NOMO-1 treated with dmso at 0.1 percent for 144 hours (cell line): ENCODE results near the gene GDA.
"Not testable (repeated sequence)": the region's sequence is repeated elsewhere in the genome, so short reads cannot be mapped to it uniquely, and the experiment has no call there.

Source experiments
- DNase-seq: peaks from one replicate; lab custom pipeline; 2025; ENCODE audit not compliant: unreplicated experiment; lab: John Stamatoyannopoulos, UW

GDA gene

DNA sequence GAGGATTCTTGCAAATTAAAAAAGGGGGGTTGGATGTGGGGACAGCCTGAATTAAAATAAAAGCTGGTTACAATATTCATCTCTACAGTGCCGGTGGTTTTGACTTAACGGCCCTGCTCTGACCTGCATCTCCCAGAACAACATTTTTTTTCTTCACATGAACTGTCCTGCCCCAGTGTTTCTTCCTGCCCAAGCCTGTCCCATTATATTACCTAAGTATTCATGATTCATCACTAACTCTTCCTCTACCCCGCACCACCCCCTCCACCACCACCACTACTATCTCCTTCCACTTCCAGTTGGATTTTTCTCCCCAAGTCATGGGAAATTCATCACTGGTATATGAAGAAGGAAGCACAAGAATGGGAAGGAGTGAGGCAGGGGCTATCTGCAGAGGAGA lies 125.7 kb downstream of the GDA start:
- DNase-seq: no peak

DNA sequence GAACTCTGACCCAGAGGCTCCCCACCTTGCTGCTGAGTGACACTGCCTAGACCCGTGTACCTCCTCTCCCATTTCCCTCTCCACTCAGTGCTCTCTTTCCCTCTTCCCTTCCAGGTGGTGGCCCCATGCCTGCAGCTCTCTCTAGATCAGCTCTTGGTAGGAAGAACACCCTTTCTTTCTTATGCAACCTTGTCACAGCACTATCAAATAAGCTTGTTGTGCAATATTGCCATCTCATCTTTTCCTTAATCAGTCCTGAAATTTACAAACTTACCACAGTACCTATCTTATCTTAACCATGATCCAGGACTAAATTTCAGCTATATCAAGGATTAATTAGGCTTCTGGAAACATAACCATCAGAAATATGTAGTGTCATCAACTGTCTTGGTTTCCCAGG lies 127.2 kb downstream of the GDA start:
- DNase-seq: no peak

DNA sequence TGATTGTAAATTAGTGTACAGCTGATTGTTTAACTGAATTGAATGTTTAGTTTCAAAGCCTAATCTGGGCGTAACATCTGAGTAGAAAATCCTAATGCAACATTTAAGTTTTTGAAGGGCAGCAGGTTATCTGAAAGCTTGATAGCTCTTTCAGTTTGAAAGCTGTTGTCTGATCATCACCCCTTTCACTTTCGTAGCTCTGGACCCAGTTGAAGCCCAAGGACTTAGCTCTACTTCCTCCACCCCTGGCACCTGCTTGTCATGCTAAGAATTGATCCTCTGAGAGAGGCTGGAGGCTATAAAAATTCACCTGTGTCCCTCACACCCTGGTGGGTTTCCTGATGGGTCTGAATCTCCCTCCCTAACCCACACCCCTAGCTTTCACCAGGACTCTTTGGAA lies 129.7 kb downstream of the GDA start:
- no peak for DNase-seq

DNA sequence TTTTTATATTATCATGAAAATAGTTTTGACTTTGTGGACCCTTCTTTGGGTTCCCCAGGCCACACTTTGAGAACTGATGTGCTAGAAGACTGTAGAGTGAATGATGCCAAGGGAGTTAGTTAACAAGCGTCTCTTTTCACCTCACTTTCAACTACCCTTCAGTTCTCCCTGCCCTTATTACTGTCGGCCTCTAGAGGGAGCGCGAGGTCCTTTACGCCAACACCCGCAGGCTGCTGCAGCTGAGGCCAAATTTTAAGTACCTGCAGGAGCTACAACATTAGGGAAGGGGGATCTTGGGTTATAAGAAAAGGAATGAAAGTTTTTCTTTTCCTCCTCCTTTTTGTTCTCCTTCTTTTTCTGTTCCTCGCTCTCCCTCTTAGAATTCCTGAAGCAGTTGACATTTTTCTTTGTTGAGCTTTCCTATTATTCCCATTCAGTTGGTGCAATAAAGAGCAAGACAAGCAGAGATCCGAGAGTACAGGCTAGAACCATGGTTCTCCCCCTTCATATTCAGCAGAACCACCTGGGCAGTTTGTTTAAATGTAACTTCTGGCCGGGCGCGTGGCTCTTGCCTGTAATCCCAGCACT lies 131.8 kb downstream of the GDA start:
- DNase-seq: no peak

DNA sequence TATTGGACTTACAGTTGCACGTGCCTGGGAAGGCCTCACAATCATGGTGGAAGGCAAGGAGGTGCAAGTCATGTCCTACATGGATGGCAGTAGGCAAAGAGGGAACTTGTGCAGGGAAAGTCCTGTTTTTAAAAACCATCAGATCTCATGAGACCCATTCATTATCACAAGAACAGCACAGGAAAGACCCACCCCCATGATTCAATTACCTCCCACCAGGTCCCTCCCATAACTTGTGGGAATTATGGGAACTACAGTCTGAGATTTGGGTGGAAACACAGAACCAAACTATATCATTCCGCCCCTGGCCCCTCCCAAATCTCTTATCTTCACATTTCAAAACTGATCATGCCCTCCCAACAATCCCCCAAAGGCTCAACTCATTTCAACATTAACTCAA lies 140.2 kb downstream of the GDA start:
- DNase-seq: no peak

DNA sequence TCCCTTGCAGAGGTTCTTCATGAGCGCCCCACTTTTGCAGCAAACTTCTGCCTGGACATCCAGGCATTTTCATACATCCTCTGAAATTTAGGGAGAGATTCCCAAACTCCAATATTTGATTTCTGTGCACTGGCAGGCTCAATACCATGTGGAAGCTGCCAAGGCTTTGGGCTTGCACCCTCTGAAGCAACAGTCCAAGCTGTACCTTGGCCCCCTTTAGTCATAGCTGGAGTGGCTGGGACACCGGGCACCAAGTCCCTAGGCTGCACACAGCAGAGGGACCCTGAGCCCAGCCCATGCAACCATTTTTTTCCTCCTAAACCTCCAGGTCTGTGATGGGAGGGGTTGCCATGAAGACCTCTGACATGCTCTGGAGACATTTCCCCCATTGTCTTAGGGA lies 141.1 kb downstream of the GDA start:
- DNase-seq: no peak

DNA sequence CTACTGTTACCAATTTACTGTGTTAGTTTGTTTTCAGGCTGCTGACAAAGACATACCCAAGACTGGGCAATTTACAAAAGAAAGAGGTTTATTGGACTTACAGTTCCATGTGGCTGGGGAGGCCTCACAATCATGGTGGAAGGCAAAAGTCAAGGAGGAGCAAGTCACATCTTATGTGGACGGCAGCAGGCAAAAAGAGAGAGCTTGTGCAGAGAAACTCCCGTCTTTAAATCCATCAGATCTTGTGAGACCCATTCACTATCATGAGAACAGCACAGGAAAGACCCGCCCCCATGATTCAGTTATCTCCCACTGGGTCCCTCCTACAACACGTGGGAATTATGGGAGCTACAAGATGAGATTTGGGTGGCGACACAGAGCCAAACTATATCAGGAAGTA lies 142.3 kb downstream of the GDA start:
- DNase-seq: not testable (repeated sequence)

DNA sequence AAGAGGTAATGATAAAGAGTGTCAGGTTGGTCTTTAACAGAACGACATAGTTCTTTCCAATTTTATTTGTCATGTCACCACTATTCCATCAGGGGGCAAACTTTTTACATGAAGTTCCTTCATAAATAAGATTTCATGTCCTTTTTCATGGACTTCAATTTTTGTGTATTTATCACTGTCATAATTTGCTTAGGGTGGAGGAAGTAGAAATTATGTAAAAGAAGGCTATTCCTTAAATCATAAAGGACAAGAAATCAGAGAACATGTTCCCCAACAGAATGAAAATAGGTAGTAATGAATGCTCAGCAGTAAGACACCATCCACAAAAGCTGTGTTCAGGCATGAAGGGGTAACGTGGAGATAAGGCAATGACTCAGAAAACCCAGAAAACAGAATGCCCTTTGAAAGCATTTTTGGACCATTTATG lies 143.0 kb downstream of the GDA start:
- no peak for DNase-seq

DNA sequence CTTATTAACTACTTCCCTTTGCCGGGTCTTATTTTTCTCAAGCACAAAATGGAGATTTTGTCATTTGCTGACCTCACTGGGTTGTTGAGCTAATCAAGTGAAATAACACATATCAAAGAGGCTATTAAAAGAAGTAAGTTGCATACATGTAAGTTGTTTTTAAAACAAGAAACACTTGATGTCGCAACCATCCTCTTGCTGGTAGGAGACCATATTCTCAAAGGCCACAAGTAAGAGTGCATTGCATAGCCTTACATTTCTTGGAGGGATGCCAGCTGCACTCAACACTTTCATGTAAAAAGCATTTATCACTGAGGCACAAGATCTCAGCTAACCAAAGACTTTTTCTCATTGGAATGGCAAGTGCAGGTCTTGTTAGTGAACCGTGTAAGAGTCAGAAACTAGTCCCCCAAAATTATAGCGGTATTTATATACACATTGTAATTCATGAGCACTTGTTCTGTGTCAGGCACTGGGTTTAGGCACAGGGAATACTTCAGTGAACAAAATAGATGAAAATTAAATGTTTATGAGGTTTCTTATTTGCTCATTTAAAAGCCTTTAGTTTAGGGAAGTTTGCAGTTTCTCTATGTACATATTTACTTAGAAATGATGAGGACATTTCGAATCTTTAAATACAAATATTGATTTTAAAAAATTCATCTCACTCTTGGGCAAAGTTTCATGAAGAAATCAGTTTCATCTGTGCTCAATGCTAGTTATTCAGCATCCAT lies 143.8 kb downstream of the GDA start:
- DNase-seq: no peak

DNA sequence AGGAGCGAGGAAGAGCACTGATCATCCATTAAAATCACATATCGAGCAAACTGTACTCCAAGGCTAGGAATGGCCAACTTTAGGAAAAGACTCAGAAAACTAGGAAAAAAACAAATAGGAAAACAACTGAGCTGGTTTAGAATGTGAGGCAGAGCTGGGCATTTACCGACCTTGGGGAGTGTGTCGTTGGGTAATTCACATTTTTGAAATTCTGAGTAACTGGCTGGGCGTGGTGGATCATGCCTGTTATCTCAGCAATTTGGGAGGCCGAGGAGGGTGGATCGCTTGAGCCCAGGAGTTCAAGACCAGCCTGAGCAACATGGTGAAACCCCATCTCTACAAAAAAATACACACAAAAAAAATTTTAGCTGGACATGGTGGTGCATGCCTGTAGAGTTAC lies 145.7 kb downstream of the GDA start:
- no peak for DNase-seq

DNA sequence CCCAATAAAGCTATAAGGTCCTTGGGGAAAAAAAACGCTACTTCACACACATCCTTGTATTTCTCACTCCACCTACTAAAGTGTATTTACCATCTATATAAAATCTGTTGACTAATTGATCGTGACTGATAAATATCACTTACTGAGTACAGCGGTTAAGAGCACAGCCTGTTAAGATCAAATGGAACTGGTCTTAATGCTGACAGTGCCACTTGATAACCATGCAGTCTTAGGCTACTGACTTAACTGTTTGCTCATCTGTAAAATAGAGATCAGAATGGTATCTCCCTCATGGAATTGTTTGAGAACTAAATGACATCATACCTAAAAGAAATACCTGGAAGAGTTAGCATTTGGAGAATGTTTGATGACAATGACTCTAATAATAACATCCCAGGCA lies 148.3 kb downstream of the GDA start:
- no peak for DNase-seq

DNA sequence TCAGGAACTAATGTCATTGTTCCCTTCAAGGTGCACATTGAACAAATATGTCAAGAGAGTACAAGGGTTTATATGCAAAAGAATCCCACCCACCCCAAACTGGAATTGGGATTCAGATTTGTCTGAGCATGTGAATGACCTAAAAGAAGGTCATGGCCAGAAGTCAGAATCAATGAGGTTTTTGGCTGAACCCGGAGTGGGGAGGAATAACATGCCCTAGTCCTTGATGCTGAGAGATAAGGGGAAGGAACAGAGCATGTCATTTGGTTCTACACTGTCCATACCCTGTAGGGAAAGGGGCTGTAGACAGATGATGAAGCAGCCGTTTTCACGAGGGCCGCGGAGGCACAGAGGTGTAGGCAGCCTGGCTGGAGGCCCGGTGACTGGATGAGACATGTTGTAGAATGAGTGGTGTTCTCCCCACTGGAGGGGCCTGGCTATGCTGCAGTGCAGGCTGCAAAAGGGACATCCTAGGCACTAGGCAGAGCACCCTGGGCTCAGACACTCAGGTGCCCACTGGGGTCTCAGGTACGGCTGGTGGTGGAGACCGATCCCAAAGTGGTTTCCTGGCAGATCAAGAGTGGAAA lies 149.9 kb downstream of the GDA start:
- no peak for DNase-seq

DNA sequence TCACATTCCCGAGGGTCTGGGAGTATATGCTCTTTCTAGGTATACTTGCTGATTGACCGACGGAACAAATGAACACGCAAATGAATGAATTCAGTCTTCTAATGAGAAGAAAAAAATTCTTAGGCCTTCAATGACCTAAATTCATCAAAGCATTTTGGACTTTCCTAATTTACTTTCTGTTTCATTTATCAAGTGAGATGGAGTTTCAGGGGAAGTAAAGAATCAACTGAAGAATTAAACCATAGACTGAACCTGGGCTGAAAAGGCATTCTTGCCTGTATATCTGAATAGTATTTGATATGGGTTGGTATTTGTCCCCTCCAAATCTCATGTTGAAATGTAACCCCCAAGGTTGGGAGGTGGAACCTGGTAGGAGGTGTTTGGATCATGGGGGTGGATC lies 151.6 kb downstream of the GDA start:
- no peak for DNase-seq
